Upper lobe of left lung (tissue), 6 donors: ENCODE data around the gene CLDN8. TPM values are rescaled to one million over a fixed set of nuclear protein-coding genes. Genes with fewer than 3 reads are reported as not detected.

Experiments
- ATAC-seq, 2 donors: fragments of 200-7000 bp; cut with Tn5 transposase; one replicate each; pipeline ENCODE4 v1.9.1; 2022; ENCODE audit warnings: mild to moderate bottlenecking in 2 of 2, moderate library complexity in 2 of 2; ENCODE audit not compliant: low FRiP score in 2 of 2
- DNase-seq, 2 donors: peaks; one replicate each; pipeline ENCODE4 v3.0.0-alpha.2; 2019 to 2020
- H3K27ac ChIP-seq, 4 donors: fragments of 200-600 bp; sonication (generic); one replicate each; pipeline ENCODE4 v1.5.1; 2016 to 2019
- H3K27me3 ChIP-seq, 4 donors: fragments of 200-600 bp; sonication (generic); one replicate each; pipeline ENCODE4 v1.5.1; 2017 to 2019
- H3K36me3 ChIP-seq, 4 donors: fragments of 200-600 bp; sonication (generic); one replicate each; pipeline ENCODE4 v1.5.1; 2016 to 2019
- H3K4me1 ChIP-seq, 4 donors: fragments of 200-600 bp; sonication (generic); one replicate each; pipeline ENCODE4 v1.5.1; 2018 to 2019
- H3K4me3 ChIP-seq, 4 donors: fragments of 200-600 bp; sonication (generic); one replicate each; pipeline ENCODE4 v1.5.1; 2017 to 2019; ENCODE audit warnings: mild to moderate bottlenecking in 2 of 4, moderate library complexity in 1 of 4
- H3K9me3 ChIP-seq, 4 donors: fragments of 200-600 bp; sonication (generic); one replicate each; pipeline ENCODE4 v1.5.1; 2018 to 2019
- CTCF ChIP-seq, 6 experiments: fragments of 450-650 bp in 4 of 6; fragments of 200-600 bp in 2 of 6; sonication (generic) in 2 of 6; IDR thresholded peaks; one replicate each; pipeline ENCODE4 v1.5.1; 2016 to 2019; ENCODE audit warnings: antibody characterized with exemption in 6 of 6
- EP300 ChIP-seq, 4 donors: sonication (generic); formaldehyde crosslinking; IDR thresholded peaks; one replicate each; pipeline ENCODE4 v1.5.1; 2017; ENCODE audit warnings: antibody characterized with exemption in 4 of 4, control low read depth in 2 of 4
- POLR2A ChIP-seq, 4 donors: fragments of 450-650 bp; IDR thresholded peaks; one replicate each; pipeline ENCODE4 v1.5.1; 2016 to 2017; ENCODE audit warnings: antibody characterized with exemption in 4 of 4, mild to moderate bottlenecking in 2 of 4
- POLR2AphosphoS5 ChIP-seq, 2 donors: sonication (generic); formaldehyde crosslinking; IDR thresholded peaks; one replicate each; pipeline ENCODE4 v1.5.1; 2017; ENCODE audit warnings: antibody characterized with exemption in 2 of 2
- WGBS, 2 donors: methylation state at CpG; one replicate each; pipeline ENCODE4 v1.1.5; 2017 to 2018; 5-methylcytosine and 5-hydroxymethylcytosine counted together
- total RNA-seq, 6 donors: library from RNA; depleted of rRNA in 4 of 6; stranded (reverse); fragments of >200 nt in 4 of 6; gene quantifications; one replicate each; pipeline versions ENCODE4 v1.1.0 to v1.2.1, GENCODE V29; 2016 to 2021
- donor health status: DM: no; HTN: no; CAD: no; lungs with moderate emphysema.
- donor health status: DM: no; HTN: yes; CAD: no; lungs with severe emphysema.

The CLDN8 gene
- total RNA-seq, 6 donors from 2014 or later = 0.09 to 4.8 (median 1.6) TPM; not detected in 2

DNA sequence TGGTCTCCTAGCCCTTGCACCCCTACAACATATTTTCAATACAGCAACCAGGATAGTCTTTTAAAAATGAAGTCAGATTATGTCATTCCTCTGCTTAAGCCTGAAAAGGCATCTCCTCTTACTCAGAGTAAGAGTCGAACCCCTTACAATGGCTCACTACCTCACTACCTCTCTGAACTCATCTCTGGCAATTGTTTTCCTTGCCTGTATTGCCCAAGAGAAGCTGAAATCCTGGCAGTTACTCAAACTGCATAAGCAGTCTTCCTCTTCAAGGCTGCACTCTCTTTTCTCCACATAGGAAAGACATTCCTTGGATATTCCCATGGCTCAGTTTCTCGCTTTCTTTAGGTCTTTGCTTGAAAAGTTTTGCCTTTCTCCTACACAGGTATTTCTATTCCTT lies 22.7 kb downstream of the CLDN8 start:
- ATAC-seq (no peak), DNase-seq (no peak)
- H3K27ac ChIP-seq = no peak overlapping the region
- WGBS, 2 donors = 82 to 85% methylated on average over 2 of the region's 2 CpGs
- no peak overlapping the region for H3K4me3 ChIP-seq
- no peak for TF ChIP-seq POLR2AphosphoS5 (IDR thresholded peaks at IDR 0.05)
- TF ChIP-seq POLR2A (IDR thresholded peaks at IDR 0.05) = no peak
- no peak for TF ChIP-seq EP300 (IDR thresholded peaks at IDR 0.05)
- no peak for TF ChIP-seq CTCF (IDR thresholded peaks at IDR 0.05)
- no peaks in the 10 kb centered on the region for H3K9me3 ChIP-seq
- no peaks in the 10 kb centered on the region for H3K27me3 ChIP-seq
- no peaks in the 10 kb centered on the region for H3K36me3 ChIP-seq
- no peaks in the 10 kb centered on the region for H3K4me1 ChIP-seq

DNA sequence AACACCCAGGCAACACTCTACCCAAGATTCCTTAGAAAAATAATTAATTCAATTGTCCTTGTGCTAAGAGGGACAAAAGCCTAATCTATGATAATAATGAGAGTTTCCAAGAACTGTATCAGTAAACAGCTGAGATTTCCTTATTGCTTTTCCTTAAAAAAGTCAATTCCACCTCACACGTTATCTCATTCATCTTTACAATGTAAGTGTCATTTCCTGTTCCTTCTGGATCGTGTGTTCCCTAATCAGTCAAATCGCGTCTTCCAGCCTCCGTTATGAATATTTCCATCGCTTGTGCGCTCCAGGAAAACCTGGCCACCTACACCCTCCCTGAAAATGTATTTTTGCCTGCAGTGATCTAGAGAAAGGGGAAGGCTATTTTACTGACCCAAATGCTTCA lies 25.3 kb downstream of the CLDN8 start:
- no peak overlapping the region for H3K27ac ChIP-seq
- 58 to 66% methylated on average over 7 of the region's 7 CpGs for WGBS, 2 donors
- no peaks in the 10 kb centered on the region for H3K4me1 ChIP-seq
- ATAC-seq (no peak), DNase-seq (no peak)
- no peak overlapping the region for H3K4me3 ChIP-seq
- no peaks in the 10 kb centered on the region for H3K9me3 ChIP-seq
- no peaks in the 10 kb centered on the region for H3K27me3 ChIP-seq
- no peak for TF ChIP-seq POLR2AphosphoS5 (IDR thresholded peaks at IDR 0.05)
- no peak for TF ChIP-seq CTCF (IDR thresholded peaks at IDR 0.05)
- TF ChIP-seq POLR2A (IDR thresholded peaks at IDR 0.05) = no peak
- TF ChIP-seq EP300 (IDR thresholded peaks at IDR 0.05) = no peak
- no peaks in the 10 kb centered on the region for H3K36me3 ChIP-seq

DNA sequence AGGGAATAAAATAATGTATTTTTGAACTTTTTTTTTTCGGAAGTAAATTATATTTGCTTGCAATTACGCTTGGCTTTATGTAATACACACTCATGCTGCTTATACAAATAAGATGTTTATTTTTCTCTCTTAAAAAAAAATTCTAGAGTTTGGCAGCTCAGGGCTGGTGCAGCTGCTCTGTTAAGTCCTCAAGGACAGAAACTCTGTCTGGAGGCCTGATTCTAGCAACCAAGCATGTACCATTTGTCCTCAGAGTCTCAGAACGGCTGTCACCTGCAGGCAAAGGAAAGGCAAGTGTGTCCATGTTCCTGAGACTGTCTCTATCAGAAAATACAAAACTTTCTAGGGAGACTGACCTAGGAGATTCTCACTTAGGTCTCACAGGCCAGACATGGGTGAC lies 26.1 kb downstream of the CLDN8 start:
- no peak overlapping the region for H3K4me3 ChIP-seq
- DNase-seq = no peak
- TF ChIP-seq POLR2A (IDR thresholded peaks at IDR 0.05) = no peak
- TF ChIP-seq CTCF (IDR thresholded peaks at IDR 0.05) = no peak
- no peak for TF ChIP-seq POLR2AphosphoS5 (IDR thresholded peaks at IDR 0.05)
- TF ChIP-seq EP300 (IDR thresholded peaks at IDR 0.05) = no peak
- ATAC-seq = no peak
- H3K9me3 ChIP-seq = no peaks in the 10 kb centered on the region
- H3K27ac ChIP-seq = no peak overlapping the region
- H3K4me1 ChIP-seq = no peaks in the 10 kb centered on the region
- H3K27me3 ChIP-seq = no peaks in the 10 kb centered on the region
- WGBS, 2 donors = 55 to 60% methylated on average over 3 of the region's 3 CpGs
- no peaks in the 10 kb centered on the region for H3K36me3 ChIP-seq

DNA sequence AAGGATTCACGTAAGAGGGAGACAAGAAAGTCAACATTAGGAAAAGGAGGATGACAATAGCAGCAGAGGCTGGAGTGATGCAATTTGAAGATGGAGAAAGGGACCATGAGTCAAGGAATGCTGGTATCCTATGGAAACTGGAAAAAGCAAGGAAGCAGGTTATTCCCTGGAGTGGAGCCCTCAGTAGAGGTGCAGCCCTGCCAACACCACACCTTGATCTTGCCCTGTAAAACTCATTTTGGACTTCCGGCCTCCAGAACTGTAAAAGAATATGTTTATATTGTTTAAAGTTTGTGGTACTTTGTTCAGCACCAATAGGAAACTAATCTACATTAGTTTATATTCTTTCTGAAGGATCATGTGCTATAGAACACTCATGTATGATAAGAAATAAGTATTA lies 29.7 kb downstream of the CLDN8 start:
- DNase-seq = no peak
- H3K36me3 ChIP-seq = no peaks in the 10 kb centered on the region
- no peak for TF ChIP-seq CTCF (IDR thresholded peaks at IDR 0.05)
- TF ChIP-seq POLR2AphosphoS5 (IDR thresholded peaks at IDR 0.05) = no peak
- TF ChIP-seq EP300 (IDR thresholded peaks at IDR 0.05) = no peak
- TF ChIP-seq POLR2A (IDR thresholded peaks at IDR 0.05) = no peak
- no peak overlapping the region for H3K4me3 ChIP-seq
- H3K27ac ChIP-seq = no peak overlapping the region
- no peaks in the 10 kb centered on the region for H3K9me3 ChIP-seq
- no peaks in the 10 kb centered on the region for H3K27me3 ChIP-seq
- 83 to 96% methylated on average over 2 of the region's 2 CpGs for WGBS, 2 donors
- H3K4me1 ChIP-seq = no peaks in the 10 kb centered on the region
- no peak for ATAC-seq

DNA sequence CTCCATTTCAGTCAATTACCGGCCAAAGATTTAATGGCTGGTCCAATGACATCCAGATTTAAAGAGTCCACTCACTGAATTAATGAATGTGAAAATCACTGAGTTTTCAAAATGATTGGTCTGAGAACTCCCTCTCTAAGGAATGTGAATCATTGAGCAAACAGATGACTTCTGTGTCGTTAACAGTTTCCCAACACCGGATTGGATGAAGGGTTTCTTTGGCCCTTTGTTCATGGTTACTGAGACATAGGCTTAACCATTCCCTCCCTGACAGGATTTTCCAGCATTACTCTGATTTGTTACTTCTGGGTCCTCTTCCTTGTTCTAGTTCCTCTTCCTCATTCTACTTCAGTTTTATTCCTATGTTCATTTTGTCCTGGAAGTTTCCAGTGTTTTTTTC lies 47.8 kb downstream of the CLDN8 start:
- H3K27ac ChIP-seq = no peak overlapping the region
- ATAC-seq (no peak), DNase-seq (no peak)
- H3K9me3 ChIP-seq = no peaks in the 10 kb centered on the region
- no peak for TF ChIP-seq POLR2AphosphoS5 (IDR thresholded peaks at IDR 0.05)
- no peak for TF ChIP-seq CTCF (IDR thresholded peaks at IDR 0.05)
- no peak for TF ChIP-seq POLR2A (IDR thresholded peaks at IDR 0.05)
- no peak for TF ChIP-seq EP300 (IDR thresholded peaks at IDR 0.05)
- no peaks in the 10 kb centered on the region for H3K4me1 ChIP-seq
- WGBS, 2 donors = 65 to 81% methylated on average over 3 of the region's 3 CpGs
- no peaks in the 10 kb centered on the region for H3K36me3 ChIP-seq
- no peak overlapping the region for H3K4me3 ChIP-seq
- H3K27me3 ChIP-seq = no peaks in the 10 kb centered on the region
